Measurements from ENCODE around the gene DCAF4L1. TPM values are rescaled to one million over a fixed set of nuclear protein-coding genes. Genes with fewer than 3 reads are reported as not detected.

The DCAF4L1 gene
- total and polyA plus RNA-seq, 2 donors = 0.09 to 0.32 TPM

- Histone ChIP-seq H3K27ac (ENCODE audit: low read depth in 1 of 2, low read length in 1 of 2) (no peak overlapping the region), H3K4me3 (ENCODE audit: low read length in 2 of 2) (no peak overlapping the region), H3K36me3 (ENCODE audit: control insufficient read depth in 2 of 2, insufficient read depth in 2 of 2, low read length in 1 of 2) (no peaks in the 10 kb centered on the region), H3K9me3 (ENCODE audit: control insufficient read depth in 2 of 2, insufficient read depth in 1 of 2, low read length in 1 of 2) (no peaks in the 10 kb centered on the region), H3K27me3 (ENCODE audit: control insufficient read depth in 2 of 2, insufficient read depth in 1 of 2, low read length in 1 of 2) (peaks cover 0 to 2% of the 10 kb centered on the region in 2 donors), H3K4me1 (ENCODE audit: control insufficient read depth in 2 of 2, insufficient read depth in 2 of 2, low read length in 2 of 2) (peaks cover 9 to 12% of the 10 kb centered on the region in 2 donors)
- 99% methylated on average over 3 of the region's 3 CpGs for WGBS
- no peak for DNase-seq (ENCODE audit: low read depth in 6 of 9, low spot score in 9 of 9)
These were observed 13.0 kb downstream of the DCAF4L1 start for GRCh38 chr4:41994461-41994985.

- 99% methylated on average over 3 of the region's 3 CpGs for WGBS
- no peak for DNase-seq (ENCODE audit: low read depth in 6 of 9, low spot score in 9 of 9)
- Histone ChIP-seq H3K27ac (ENCODE audit: low read depth in 1 of 2, low read length in 1 of 2) (no peak overlapping the region), H3K4me3 (ENCODE audit: low read length in 2 of 2) (no peak overlapping the region), H3K36me3 (ENCODE audit: control insufficient read depth in 2 of 2, insufficient read depth in 2 of 2, low read length in 1 of 2) (peaks cover 0 to 4% of the 10 kb centered on the region in 2 donors), H3K4me1 (ENCODE audit: control insufficient read depth in 2 of 2, insufficient read depth in 2 of 2, low read length in 2 of 2) (no peaks in the 10 kb centered on the region), H3K9me3 (ENCODE audit: control insufficient read depth in 2 of 2, insufficient read depth in 1 of 2, low read length in 1 of 2) (no peaks in the 10 kb centered on the region), H3K27me3 (ENCODE audit: control insufficient read depth in 2 of 2, insufficient read depth in 1 of 2, low read length in 1 of 2) (no peaks in the 10 kb centered on the region)
These were observed 16.5 kb downstream of the DCAF4L1 start for GRCh38 chr4:41998019-41998418.

GRCh38 chr4:41999321-41999720 is 17.8 kb downstream of the DCAF4L1 start:
- Histone ChIP-seq H3K4me3 (ENCODE audit: low read length in 2 of 2) (no peak overlapping the region), H3K36me3 (ENCODE audit: control insufficient read depth in 2 of 2, insufficient read depth in 2 of 2, low read length in 1 of 2) (peaks cover 0 to 4% of the 10 kb centered on the region in 2 donors), H3K27ac (ENCODE audit: low read depth in 1 of 2, low read length in 1 of 2) (no peak overlapping the region), H3K27me3 (ENCODE audit: control insufficient read depth in 2 of 2, insufficient read depth in 1 of 2, low read length in 1 of 2) (no peaks in the 10 kb centered on the region), H3K9me3 (ENCODE audit: control insufficient read depth in 2 of 2, insufficient read depth in 1 of 2, low read length in 1 of 2) (no peaks in the 10 kb centered on the region), H3K4me1 (ENCODE audit: control insufficient read depth in 2 of 2, insufficient read depth in 2 of 2, low read length in 2 of 2) (no peaks in the 10 kb centered on the region)
- no peak for DNase-seq (ENCODE audit: low read depth in 6 of 9, low spot score in 9 of 9)

GRCh38 chr4:42008011-42008786 is 26.6 kb downstream of the DCAF4L1 start:
- WGBS = 97% methylated on average over 3 of the region's 3 CpGs
- Histone ChIP-seq H3K9me3 (ENCODE audit: control insufficient read depth in 2 of 2, insufficient read depth in 1 of 2, low read length in 1 of 2) (no peaks in the 10 kb centered on the region), H3K36me3 (ENCODE audit: control insufficient read depth in 2 of 2, insufficient read depth in 2 of 2, low read length in 1 of 2) (peaks cover 0 to 11% of the 10 kb centered on the region in 2 donors), H3K4me1 (ENCODE audit: control insufficient read depth in 2 of 2, insufficient read depth in 2 of 2, low read length in 2 of 2) (no peaks in the 10 kb centered on the region), H3K4me3 (ENCODE audit: low read length in 2 of 2) (no peak overlapping the region), H3K27me3 (ENCODE audit: control insufficient read depth in 2 of 2, insufficient read depth in 1 of 2, low read length in 1 of 2) (no peaks in the 10 kb centered on the region), H3K27ac (ENCODE audit: low read depth in 1 of 2, low read length in 1 of 2) (no peak overlapping the region)
- DNase-seq (ENCODE audit: low read depth in 6 of 9, low spot score in 9 of 9) = no peak

GRCh38 chr4:42015438-42015837 is 33.9 kb downstream of the DCAF4L1 start:
- H3K27ac ChIP-seq (ENCODE audit: low read depth in 1 of 2, low read length in 1 of 2) = no peak overlapping the region
- H3K9me3 ChIP-seq (ENCODE audit: control insufficient read depth in 2 of 2, insufficient read depth in 1 of 2, low read length in 1 of 2) = no peaks in the 10 kb centered on the region
- H3K4me1 ChIP-seq (ENCODE audit: control insufficient read depth in 2 of 2, insufficient read depth in 2 of 2, low read length in 2 of 2) = no peaks in the 10 kb centered on the region
- over 99% methylated on average over 2 of the region's 2 CpGs for WGBS
- H3K4me3 ChIP-seq (ENCODE audit: low read length in 2 of 2) = no peak overlapping the region
- H3K36me3 ChIP-seq (ENCODE audit: control insufficient read depth in 2 of 2, insufficient read depth in 2 of 2, low read length in 1 of 2) = peaks cover 0 to 3% of the 10 kb centered on the region in 2 donors
- H3K27me3 ChIP-seq (ENCODE audit: control insufficient read depth in 2 of 2, insufficient read depth in 1 of 2, low read length in 1 of 2) = no peaks in the 10 kb centered on the region
- DNase-seq (ENCODE audit: low read depth in 6 of 9, low spot score in 9 of 9) = no peak

DNA sequence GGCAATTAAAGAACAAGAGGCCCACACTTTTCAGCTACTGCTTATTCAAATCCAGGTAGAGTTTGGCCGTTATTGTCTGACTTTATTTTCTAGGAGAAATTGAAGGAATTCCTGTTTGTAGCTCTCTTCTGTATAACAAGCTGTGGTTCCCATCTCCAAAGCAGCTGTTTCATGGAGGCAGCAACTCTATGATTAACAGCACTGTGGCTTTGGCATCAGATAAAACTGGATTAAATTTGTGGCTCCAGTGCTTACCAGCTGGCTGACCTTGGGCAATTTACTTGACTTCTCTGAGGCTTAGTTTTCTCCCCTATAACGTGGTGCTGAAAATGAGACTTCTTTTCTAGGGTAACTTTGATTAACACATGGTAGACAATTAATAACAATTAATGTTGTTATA is 36.9 kb downstream of the DCAF4L1 start:
- WGBS = 97% methylated on average over 2 of the region's 2 CpGs
- no peaks in the 10 kb centered on the region for H3K27me3 ChIP-seq (ENCODE audit: control insufficient read depth in 2 of 2, insufficient read depth in 1 of 2, low read length in 1 of 2)
- H3K9me3 ChIP-seq (ENCODE audit: control insufficient read depth in 2 of 2, insufficient read depth in 1 of 2, low read length in 1 of 2) = no peaks in the 10 kb centered on the region
- H3K4me3 ChIP-seq (ENCODE audit: low read length in 2 of 2) = no peak overlapping the region
- peaks cover 0 to 13% of the 10 kb centered on the region in 2 donors for H3K36me3 ChIP-seq (ENCODE audit: control insufficient read depth in 2 of 2, insufficient read depth in 2 of 2, low read length in 1 of 2)
- no peak overlapping the region for H3K27ac ChIP-seq (ENCODE audit: low read depth in 1 of 2, low read length in 1 of 2)
- DNase-seq (ENCODE audit: low read depth in 6 of 9, low spot score in 9 of 9) = no peak
- H3K4me1 ChIP-seq (ENCODE audit: control insufficient read depth in 2 of 2, insufficient read depth in 2 of 2, low read length in 2 of 2) = no peaks in the 10 kb centered on the region

Other genes starting within 250 kb of the DCAF4L1 start
- not detected for gene PHOX2B, start 233.0 kb upstream of the DCAF4L1 start, total RNA-seq
- 0.11 TPM for gene PHOX2B, start 233.0 kb upstream of the DCAF4L1 start, polyA plus RNA-seq
- 23.8 TPM for gene TMEM33, start 46.3 kb upstream of the DCAF4L1 start, total RNA-seq
- 13.7 TPM for gene TMEM33, start 46.3 kb upstream of the DCAF4L1 start, polyA plus RNA-seq
- gene SLC30A9, start 8.8 kb downstream of the DCAF4L1 start, total RNA-seq = 47.6 TPM
- gene SLC30A9, start 8.8 kb downstream of the DCAF4L1 start, polyA plus RNA-seq = 17.1 TPM
- 1.6 TPM for gene BEND4, start 170.9 kb downstream of the DCAF4L1 start, total RNA-seq
- 0.23 TPM for gene BEND4, start 170.9 kb downstream of the DCAF4L1 start, polyA plus RNA-seq